GM12875 (cell line): ENCODE data around the gene LILRB1.
A peak's percentile ranks its signal among the peaks of the same experiment; 100 is the strongest.

Experiments used
- H3K4me3 ChIP-seq: one replicate; pipeline ENCODE4 v1.5.1; 2011; ENCODE audit warnings: low read depth, low read length, control low read depth
- TF ChIP-seq, protein P1 (sequence below): IDR thresholded peaks from 2 replicates; pipeline ENCODE4 v1.5.1; 2011; ENCODE audit warnings: low read depth, mild to moderate bottlenecking, control low read depth, inconsistent platforms, low read length, moderate library complexity, borderline replicate concordance; ENCODE audit not compliant: insufficient read depth

Gene LILRB1

DNA sequence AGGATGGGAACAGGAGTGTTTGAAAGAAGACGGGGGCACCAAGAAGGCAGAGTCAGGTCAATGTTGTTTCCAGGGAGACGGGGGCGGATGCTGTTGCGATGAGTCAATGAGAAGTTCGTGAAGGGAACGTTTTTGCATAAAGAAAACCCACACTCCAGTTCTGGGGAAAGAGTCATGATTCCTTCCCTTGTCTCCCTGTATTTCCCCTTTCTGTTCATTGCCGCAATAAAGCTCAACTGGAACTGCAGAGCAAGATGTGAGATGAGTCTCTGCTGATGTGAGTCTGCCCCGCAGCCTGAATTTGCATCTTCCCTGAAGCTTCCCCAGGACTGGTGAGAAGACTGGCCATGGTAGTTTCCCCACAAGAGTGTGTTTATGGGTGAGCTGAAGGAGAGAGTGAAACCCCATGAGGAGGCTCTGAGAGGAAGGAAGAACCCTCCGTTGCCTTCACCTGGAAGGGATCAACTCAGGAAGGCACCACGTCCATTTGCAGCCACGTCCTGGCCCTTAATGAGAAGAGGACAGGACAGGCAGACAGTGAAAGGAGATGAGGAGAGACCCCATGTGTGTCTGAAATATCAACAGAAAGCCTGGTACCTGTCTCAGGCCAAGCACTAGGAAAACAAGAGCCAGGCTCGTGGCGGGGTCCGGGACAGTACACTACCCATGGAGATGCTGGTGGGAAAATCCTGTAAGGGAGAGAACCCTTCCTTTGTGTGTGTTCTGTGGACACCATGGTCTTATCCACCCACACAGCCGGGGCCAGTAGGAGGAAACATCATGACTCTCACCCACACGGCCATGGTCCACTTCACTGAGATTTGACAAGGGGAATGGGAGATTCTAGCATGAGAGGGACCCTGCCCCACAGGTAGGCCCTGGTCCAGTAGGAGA is 23.1 kb upstream of the LILRB1 start:
- peak overlapping the region; percentile 26 for H3K4me3 ChIP-seq
- TF ChIP-seq, protein P1, sequence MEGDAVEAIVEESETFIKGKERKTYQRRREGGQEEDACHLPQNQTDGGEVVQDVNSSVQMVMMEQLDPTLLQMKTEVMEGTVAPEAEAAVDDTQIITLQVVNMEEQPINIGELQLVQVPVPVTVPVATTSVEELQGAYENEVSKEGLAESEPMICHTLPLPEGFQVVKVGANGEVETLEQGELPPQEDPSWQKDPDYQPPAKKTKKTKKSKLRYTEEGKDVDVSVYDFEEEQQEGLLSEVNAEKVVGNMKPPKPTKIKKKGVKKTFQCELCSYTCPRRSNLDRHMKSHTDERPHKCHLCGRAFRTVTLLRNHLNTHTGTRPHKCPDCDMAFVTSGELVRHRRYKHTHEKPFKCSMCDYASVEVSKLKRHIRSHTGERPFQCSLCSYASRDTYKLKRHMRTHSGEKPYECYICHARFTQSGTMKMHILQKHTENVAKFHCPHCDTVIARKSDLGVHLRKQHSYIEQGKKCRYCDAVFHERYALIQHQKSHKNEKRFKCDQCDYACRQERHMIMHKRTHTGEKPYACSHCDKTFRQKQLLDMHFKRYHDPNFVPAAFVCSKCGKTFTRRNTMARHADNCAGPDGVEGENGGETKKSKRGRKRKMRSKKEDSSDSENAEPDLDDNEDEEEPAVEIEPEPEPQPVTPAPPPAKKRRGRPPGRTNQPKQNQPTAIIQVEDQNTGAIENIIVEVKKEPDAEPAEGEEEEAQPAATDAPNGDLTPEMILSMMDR, result no peak

DNA sequence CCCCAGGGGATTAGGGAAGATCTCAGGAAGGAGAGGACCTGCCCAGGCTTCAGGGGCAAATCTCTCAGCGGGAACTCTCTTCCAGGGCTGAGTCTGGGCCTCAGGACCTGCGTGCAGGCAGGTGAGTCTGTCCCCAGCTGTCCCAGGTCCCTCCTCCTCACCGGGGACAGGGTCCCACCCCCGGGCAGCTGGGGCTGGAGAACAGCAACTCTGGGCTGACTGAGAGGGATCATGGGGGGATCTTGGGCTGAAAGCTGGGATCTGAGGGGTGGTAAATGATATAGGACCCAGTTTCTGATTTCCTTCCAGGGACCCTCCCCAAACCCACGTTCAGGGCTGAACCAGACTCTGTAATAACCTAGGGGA is 22.5 kb upstream of the LILRB1 start:
- H3K4me3 ChIP-seq, result no peak overlapping the region
- TF ChIP-seq, protein P1, result no peak

DNA sequence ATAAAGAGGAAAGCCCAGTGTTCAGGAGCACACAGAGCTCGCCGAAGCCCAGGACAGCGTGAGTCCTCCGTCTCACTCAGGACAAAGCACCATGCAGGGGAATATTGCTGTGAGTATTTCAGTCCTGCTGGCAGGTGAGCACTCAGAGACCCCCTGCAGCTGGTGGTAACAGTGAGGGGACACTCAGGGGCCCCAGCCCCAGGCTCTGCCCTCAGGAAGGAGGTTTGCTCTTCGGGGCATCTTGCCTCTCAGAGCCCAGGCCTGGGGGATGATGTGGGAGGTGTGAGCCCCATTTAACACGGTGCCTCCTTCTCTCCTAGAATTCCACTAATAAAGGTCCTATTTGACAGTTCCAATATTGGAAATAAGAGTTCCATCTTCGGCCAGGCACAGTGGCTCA is 22.1 kb upstream of the LILRB1 start:
- H3K4me3 ChIP-seq, result no peak overlapping the region
- TF ChIP-seq, protein P1, result no peak

DNA sequence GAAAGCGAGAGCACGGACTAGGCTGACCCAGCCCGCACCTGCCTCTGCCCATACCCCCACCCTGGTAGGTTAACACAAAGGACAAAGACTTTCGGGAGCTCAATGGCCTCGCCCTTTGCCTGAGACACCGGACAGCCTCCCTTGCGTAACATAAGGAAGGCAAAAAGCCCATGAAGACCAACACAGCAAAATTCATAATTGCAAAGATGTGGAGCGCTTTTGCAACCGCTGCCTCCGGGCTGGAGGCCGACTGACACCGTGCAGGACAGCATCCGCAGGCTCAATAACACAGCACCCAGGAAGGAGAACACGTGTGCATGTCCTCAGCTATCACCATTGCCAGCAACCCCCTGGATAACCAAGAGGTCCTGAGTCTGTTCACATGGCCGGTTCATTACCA is 21.5 kb upstream of the LILRB1 start:
- H3K4me3 ChIP-seq, result no peak overlapping the region
- TF ChIP-seq, protein P1, result no peak

DNA sequence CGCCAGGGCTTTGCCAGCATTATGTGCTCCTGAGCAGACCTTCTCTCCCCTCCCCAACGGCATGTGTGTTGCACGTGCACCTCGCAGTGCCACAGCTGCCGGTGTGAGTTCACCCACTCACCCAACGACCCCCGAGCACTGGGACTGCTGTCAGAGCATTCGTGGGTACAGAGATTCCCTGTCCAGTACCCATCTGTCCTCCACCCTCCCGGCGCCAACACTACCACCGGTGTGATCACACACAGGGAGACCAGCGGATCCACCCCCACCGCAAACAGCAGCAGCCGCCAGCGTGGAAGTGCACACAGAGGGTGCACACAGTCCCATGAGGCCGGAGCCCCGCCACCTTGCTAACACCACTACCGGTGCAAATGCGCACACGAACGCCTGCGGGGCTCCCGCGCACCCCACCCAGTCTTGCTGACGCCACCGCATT is 20.9 kb upstream of the LILRB1 start:
- TF ChIP-seq, protein P1, result no peak
- H3K4me3 ChIP-seq, result no peak overlapping the region

DNA sequence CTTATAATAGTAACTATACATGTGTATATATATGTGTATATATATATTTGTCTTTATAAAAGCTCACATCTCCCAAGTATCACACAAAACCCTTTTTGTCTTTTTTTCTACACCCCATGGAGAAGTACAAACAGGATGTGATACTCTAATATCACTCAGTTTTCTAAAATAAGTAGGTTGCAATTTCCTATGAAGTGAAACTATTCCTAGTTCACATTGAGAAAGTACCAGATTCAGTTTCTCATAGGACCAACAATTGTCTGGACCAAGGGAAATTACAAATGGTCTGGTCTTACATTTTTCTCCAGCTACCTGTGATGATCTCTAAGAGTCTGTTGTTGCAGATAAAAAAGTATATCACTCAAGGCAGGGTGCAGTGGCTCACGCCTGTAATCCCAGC is 17.9 kb upstream of the LILRB1 start:
- TF ChIP-seq, protein P1, result no peak
- H3K4me3 ChIP-seq, result no peak overlapping the region

DNA sequence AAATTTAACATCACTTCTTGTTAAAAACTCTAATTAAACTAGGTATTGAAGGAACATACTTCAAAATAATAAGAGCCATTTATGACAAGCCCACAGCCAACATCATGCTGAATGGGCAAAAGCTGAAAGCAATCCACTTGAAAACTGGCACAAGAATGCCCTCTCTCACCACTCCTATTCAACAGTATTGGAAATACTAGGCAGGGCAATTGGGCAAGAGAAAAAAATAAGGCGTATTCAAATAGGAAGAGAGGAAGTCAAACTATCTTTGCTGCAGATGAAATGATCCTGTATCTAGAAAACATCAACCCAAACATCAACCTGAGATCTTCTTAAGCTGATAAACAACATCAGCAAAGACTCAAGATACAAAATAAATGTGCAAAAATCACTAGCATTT is 15.6 kb upstream of the LILRB1 start:
- H3K4me3 ChIP-seq, result no peak overlapping the region
- TF ChIP-seq, protein P1, result no peak
